Spleen (tissue), 11 donors: ENCODE results near the gene ABCG5. TPM values are rescaled to one million over a fixed set of nuclear protein-coding genes. Genes with fewer than 3 reads are reported as not detected.

ENCODE experiments used
- DNase-seq: peaks from one replicate; pipeline ENCODE4 v3.0.0-alpha.2; 2020
- H3K27ac ChIP-seq, 8 donors: fragments of 200-600 bp; sonication (generic) in 7 of 8; 1 replicate in 4 of 8; 2 replicates in 4 of 8; pipeline versions ENCODE4 v1.5.0 to v1.8.0; 2016 to 2021; ENCODE audit warnings: inconsistent platforms in 4 of 8, mild to moderate bottlenecking in 4 of 8, moderate library complexity in 1 of 8
- H3K27me3 ChIP-seq, 7 donors: fragments of 200-600 bp; sonication (generic) in 6 of 7; replicated peaks in 1 of 7; 1 replicate in 4 of 7; 2 replicates in 3 of 7; pipeline versions ENCODE4 v1.5.0 to v1.8.0; 2016 to 2021; ENCODE audit warnings: inconsistent platforms in 3 of 7, mild to moderate bottlenecking in 1 of 7
- H3K36me3 ChIP-seq, 6 donors: fragments of 200-600 bp; sonication (generic) in 5 of 6; 1 replicate in 4 of 6; 2 replicates in 2 of 6; pipeline versions ENCODE4 v1.5.0 to v1.8.0; 2016 to 2021; ENCODE audit warnings: inconsistent platforms in 2 of 6
- H3K4me1 ChIP-seq, 6 donors: fragments of 200-600 bp; sonication (generic) in 5 of 6; 1 replicate in 3 of 6; 2 replicates in 3 of 6; pipeline versions ENCODE4 v1.5.0 to v1.8.0; 2016 to 2021; ENCODE audit warnings: inconsistent platforms in 3 of 6
- H3K4me3 ChIP-seq, 8 donors: fragments of 200-600 bp; sonication (generic) in 7 of 8; 1 replicate in 4 of 8; 2 replicates in 4 of 8; pipeline versions ENCODE4 v1.5.0 to v1.8.0; 2016 to 2021; ENCODE audit warnings: inconsistent platforms in 4 of 8, mild to moderate bottlenecking in 4 of 8, moderate library complexity in 2 of 8
- H3K9me3 ChIP-seq, 8 donors: fragments of 200-600 bp; sonication (generic) in 7 of 8; 1 replicate in 4 of 8; 2 replicates in 4 of 8; pipeline versions ENCODE4 v1.5.0 to v1.8.0; 2016 to 2021; ENCODE audit warnings: inconsistent platforms in 4 of 8
- POLR2A ChIP-seq, 3 donors: fragments of 450-650 bp; IDR thresholded peaks; one replicate each; pipeline ENCODE4 v1.5.1; 2017; ENCODE audit warnings: antibody characterized with exemption in 3 of 3, mild to moderate bottlenecking in 1 of 3
- POLR2AphosphoS5 ChIP-seq, 3 donors: sonication (generic); formaldehyde crosslinking; IDR thresholded peaks; one replicate each; pipeline ENCODE4 v1.5.1; 2017; ENCODE audit warnings: antibody characterized with exemption in 3 of 3
- WGBS, 5 donors: extraction: QIAGEN DNeasy Blood & Tissue Kit in 3 of 5; methylation state at CpG; one replicate each; pipeline versions ENCODE4 v1.1.5 to v1.1.7; 2013 to 2018; 5-methylcytosine and 5-hydroxymethylcytosine counted together
- intact Hi-C: fragments of 100-400 bp; cut with DNase I; formaldehyde crosslinking; loops from one replicate; pipeline ENCODE4 v1.15.0; 2023; ENCODE audit warnings: low total_unique reads
- polyA plus RNA-seq, 3 donors: library from polyadenylated mRNA; stranded (reverse); fragments of 200-250 nt; gene quantifications; one replicate each; pipeline ENCODE4 v1.2.1, GENCODE V29; 2013
- total RNA-seq, 7 donors: library from RNA; depleted of rRNA in 3 of 7; stranded (reverse); fragments of >200 nt in 3 of 7; fragmentation: NEBNext Ultra II Directional in 4 of 7; extraction: Animal tissue kit (Norgen Biotek cat#: 25700) in 4 of 7; gene quantifications; one replicate each; pipeline versions ENCODE4 v1.1.0 to v1.2.1, GENCODE V29; 2016 to 2021
- TF ChIP-seq, protein P1 (sequence below), 11 experiments: fragments of 200-600 bp in 7 of 11; fragments of 450-650 bp in 4 of 11; sonication (generic) in 4 of 11; IDR thresholded peaks in 8 of 11; conservative IDR thresholded peaks in 3 of 11; 1 replicate in 7 of 11; 2 replicates in 4 of 11; pipeline versions ENCODE4 v1.4.0 to v1.8.0; 2016 to 2021; ENCODE audit warnings: antibody characterized with exemption in 11 of 11, inconsistent platforms in 4 of 11, mild to moderate bottlenecking in 1 of 11
- donor health status: healthy with polysubstance abuse.
- donor health status: DM: no; HTN: no; CAD: no; lungs with moderate emphysema.
- donor health status: DM: no; HTN: no; CAD: no.
- donor health status: Bipolar disorder and iron deficiency.
- donor health status: healthy.
- donor health status: DM: no; HTN: no; CAD: no.
- donor health status: DM: yes; HTN: yes; CAD: no.

Gene ABCG5
- total and polyA plus RNA-seq, 10 donors: 0.05 to 0.37 (median 0.25) TPM; not detected in 6

- Histone ChIP-seq H3K9me3 (no peaks in the 10 kb centered on the region), H3K27me3 (peaks cover 0 to 56% (median 0%) of the 10 kb centered on the region in 7 donors), H3K4me1 (peaks cover 0 to 2% (median 0%) of the 10 kb centered on the region in 6 donors), H3K4me3 (no peak overlapping the region), H3K27ac (no peak overlapping the region), H3K36me3 (no peaks in the 10 kb centered on the region)
- DNase-seq: no peak
- 90 to 94% (median 93%) methylated on average over 11 of the region's 11 CpGs for WGBS, 5 donors
- intact Hi-C loops: no loop called here
- TF ChIP-seq POLR2A (IDR thresholded peaks at IDR 0.05): no peak
- TF ChIP-seq, protein P1, sequence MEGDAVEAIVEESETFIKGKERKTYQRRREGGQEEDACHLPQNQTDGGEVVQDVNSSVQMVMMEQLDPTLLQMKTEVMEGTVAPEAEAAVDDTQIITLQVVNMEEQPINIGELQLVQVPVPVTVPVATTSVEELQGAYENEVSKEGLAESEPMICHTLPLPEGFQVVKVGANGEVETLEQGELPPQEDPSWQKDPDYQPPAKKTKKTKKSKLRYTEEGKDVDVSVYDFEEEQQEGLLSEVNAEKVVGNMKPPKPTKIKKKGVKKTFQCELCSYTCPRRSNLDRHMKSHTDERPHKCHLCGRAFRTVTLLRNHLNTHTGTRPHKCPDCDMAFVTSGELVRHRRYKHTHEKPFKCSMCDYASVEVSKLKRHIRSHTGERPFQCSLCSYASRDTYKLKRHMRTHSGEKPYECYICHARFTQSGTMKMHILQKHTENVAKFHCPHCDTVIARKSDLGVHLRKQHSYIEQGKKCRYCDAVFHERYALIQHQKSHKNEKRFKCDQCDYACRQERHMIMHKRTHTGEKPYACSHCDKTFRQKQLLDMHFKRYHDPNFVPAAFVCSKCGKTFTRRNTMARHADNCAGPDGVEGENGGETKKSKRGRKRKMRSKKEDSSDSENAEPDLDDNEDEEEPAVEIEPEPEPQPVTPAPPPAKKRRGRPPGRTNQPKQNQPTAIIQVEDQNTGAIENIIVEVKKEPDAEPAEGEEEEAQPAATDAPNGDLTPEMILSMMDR (IDR thresholded peaks at IDR 0.05 in 8 of 11, conservative IDR thresholded peaks at IDR 0.05 in 3 of 11): no peak
- no peak for TF ChIP-seq POLR2AphosphoS5 (IDR thresholded peaks at IDR 0.05)
These were observed 14.9 kb downstream of the ABCG5 start for GRCh38 chr2:43823751-43824150.

- intact Hi-C loops: no loop called here
- TF ChIP-seq, protein P1 (IDR thresholded peaks at IDR 0.05 in 8 of 11, conservative IDR thresholded peaks at IDR 0.05 in 3 of 11): no peak
- no peak for TF ChIP-seq POLR2AphosphoS5 (IDR thresholded peaks at IDR 0.05)
- no peak for TF ChIP-seq POLR2A (IDR thresholded peaks at IDR 0.05)
- WGBS, 5 donors: 75 to 86% (median 82%) methylated on average over 2 to 7 of the region's 7 CpGs
- Histone ChIP-seq H3K27ac (peak overlapping the region in 1 of 8 donors; percentile 3), H3K4me3 (no peak overlapping the region), H3K36me3 (no peaks in the 10 kb centered on the region), H3K9me3 (no peaks in the 10 kb centered on the region), H3K4me1 (peaks cover 0 to 9% (median 0%) of the 10 kb centered on the region in 6 donors), H3K27me3 (peaks cover 0 to 47% (median 0%) of the 10 kb centered on the region in 7 donors)
- DNase-seq: no peak
These were observed 15.8 kb downstream of the ABCG5 start for GRCh38 chr2:43822839-43823238.

DNA sequence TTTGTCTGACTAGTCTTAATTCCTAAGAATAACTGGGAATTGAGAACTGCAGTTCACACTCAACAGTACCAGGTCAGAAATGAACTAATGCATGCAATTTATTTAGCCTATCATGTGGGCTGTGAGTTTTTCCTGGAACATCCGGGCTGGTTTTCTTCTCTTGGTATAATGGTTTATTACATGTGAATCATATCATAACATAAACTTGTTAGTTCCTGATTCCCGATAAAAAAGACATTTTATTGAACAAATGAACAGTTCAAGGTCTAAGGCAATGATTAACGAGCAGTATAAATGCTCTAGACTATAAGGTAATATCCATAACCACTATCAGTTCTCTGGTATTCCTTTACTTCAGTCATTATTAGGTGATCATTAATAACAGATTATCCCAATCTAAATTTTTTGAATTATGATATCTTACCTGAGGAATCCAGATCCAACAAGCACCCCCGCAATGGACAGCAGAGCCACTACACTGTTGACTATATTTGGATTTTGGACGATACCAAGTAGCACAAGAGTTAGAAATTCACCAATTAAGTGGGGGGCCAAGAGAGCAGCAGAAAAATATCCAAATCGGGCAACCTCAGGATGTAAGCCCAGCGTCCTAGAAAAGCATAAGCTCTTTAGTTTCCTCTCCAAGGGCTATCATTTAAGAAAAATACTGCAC lies 19.0 kb downstream of the ABCG5 start:
- TF ChIP-seq POLR2AphosphoS5 (IDR thresholded peaks at IDR 0.05) (no peak), POLR2A (IDR thresholded peaks at IDR 0.05) (no peak)
- TF ChIP-seq, protein P1 (IDR thresholded peaks at IDR 0.05 in 8 of 11, conservative IDR thresholded peaks at IDR 0.05 in 3 of 11): no peak
- H3K9me3 ChIP-seq: no peaks in the 10 kb centered on the region
- H3K4me1 ChIP-seq: peaks cover 0 to 9% (median 0%) of the 10 kb centered on the region in 6 donors
- no peak for DNase-seq
- 80 to 91% (median 90%) methylated on average over 7 of the region's 7 CpGs for WGBS, 5 donors
- H3K27me3 ChIP-seq: peaks cover 0 to 36% (median 0%) of the 10 kb centered on the region in 7 donors
- H3K27ac ChIP-seq: no peak overlapping the region
- intact Hi-C loops: no loop called here
- H3K4me3 ChIP-seq: no peak overlapping the region
- no peaks in the 10 kb centered on the region for H3K36me3 ChIP-seq

DNA sequence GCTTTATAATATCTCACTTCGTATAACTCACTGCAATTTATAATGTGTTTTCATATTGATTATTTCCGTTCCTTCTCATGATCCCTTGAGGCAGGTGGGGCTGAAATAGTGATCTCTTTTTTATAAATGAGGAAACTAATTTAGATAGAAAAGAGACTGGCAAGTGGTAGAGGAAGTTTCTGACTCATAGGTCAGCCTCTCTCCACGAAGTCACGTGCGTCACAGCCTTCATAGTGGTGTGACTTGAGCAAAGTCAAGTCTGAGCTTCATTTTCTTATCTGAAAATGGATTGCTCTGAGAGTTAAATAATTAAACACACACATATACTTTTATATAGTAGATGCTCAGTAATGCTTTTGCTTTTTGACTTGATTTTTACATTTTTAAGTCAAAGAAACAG lies 19.9 kb downstream of the ABCG5 start:
- intact Hi-C loops: no loop called here
- DNase-seq: no peak
- Histone ChIP-seq H3K4me1 (peaks cover 0 to 9% (median 0%) of the 10 kb centered on the region in 6 donors), H3K27me3 (peaks cover 0 to 29% (median 0%) of the 10 kb centered on the region in 7 donors), H3K27ac (no peak overlapping the region), H3K9me3 (no peaks in the 10 kb centered on the region), H3K4me3 (no peak overlapping the region), H3K36me3 (no peaks in the 10 kb centered on the region)
- WGBS, 5 donors: 44 to 62% (median 46%) methylated on average over 5 of the region's 5 CpGs
- TF ChIP-seq, protein P1 (IDR thresholded peaks at IDR 0.05 in 8 of 11, conservative IDR thresholded peaks at IDR 0.05 in 3 of 11): no peak
- TF ChIP-seq POLR2A (IDR thresholded peaks at IDR 0.05): no peak
- TF ChIP-seq POLR2AphosphoS5 (IDR thresholded peaks at IDR 0.05): no peak
